GM21717 (cell line): ENCODE measurements around the gene LPIN2.
"Not testable (repeated sequence)": the region's sequence is repeated elsewhere in the genome, so short reads cannot be mapped to it uniquely, and the experiment has no call there.

Experiments used
- ATAC-seq: cut with Tn5 transposase; IDR thresholded peaks from one replicate; pipeline ENCODE4 v1.9.1; 2021; ENCODE audit warnings: mild to moderate bottlenecking, moderate library complexity; ENCODE audit not compliant: unreplicated experiment

LPIN2 gene, protein sequence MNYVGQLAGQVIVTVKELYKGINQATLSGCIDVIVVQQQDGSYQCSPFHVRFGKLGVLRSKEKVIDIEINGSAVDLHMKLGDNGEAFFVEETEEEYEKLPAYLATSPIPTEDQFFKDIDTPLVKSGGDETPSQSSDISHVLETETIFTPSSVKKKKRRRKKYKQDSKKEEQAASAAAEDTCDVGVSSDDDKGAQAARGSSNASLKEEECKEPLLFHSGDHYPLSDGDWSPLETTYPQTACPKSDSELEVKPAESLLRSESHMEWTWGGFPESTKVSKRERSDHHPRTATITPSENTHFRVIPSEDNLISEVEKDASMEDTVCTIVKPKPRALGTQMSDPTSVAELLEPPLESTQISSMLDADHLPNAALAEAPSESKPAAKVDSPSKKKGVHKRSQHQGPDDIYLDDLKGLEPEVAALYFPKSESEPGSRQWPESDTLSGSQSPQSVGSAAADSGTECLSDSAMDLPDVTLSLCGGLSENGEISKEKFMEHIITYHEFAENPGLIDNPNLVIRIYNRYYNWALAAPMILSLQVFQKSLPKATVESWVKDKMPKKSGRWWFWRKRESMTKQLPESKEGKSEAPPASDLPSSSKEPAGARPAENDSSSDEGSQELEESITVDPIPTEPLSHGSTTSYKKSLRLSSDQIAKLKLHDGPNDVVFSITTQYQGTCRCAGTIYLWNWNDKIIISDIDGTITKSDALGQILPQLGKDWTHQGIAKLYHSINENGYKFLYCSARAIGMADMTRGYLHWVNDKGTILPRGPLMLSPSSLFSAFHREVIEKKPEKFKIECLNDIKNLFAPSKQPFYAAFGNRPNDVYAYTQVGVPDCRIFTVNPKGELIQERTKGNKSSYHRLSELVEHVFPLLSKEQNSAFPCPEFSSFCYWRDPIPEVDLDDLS

DNA sequence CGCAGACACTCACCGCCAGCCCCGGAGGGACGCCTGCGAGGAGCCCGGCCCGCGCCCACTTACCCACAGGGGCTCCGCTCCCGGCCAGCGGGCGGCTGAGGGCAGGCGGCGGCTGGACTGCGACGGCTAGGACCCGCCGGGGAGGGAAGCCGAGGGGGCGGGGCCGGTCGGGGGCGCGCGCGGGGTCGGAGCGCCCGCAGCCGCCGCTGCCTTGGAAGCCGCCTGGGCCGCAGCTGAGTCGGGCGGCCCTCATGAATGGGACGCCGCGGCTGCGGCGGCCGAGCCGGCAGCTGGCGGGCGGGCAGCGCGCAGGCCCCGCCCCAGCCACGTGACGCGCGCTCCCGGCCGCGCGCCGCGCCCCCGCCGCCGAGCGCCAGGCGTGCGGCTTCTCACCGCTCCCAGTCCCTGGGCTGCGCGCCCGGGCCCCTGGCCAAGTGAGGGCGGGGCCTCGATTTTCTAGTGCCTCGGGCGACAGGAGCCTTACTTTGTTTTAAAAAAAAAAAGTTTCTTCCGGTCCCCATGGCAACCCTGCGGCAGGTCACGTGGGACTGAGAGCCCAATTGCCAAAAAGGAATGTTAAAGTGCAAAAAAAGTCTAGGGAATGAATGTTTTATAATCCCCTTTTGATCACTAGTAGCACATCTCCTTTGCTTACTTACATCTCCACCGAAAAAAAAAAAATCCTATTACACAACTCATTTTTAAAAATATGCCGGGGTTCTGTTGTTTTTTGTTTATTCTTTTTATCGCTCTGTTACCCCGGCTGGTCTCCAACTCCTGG lies at the start of gene LPIN2:
LPIN2 (minus strand) TSS at position 121 of the 781 bp plus-strand sequence. CDS start 52,304 bp downstream, outside the sequence.
- peak; percentile 82 for ATAC-seq

DNA sequence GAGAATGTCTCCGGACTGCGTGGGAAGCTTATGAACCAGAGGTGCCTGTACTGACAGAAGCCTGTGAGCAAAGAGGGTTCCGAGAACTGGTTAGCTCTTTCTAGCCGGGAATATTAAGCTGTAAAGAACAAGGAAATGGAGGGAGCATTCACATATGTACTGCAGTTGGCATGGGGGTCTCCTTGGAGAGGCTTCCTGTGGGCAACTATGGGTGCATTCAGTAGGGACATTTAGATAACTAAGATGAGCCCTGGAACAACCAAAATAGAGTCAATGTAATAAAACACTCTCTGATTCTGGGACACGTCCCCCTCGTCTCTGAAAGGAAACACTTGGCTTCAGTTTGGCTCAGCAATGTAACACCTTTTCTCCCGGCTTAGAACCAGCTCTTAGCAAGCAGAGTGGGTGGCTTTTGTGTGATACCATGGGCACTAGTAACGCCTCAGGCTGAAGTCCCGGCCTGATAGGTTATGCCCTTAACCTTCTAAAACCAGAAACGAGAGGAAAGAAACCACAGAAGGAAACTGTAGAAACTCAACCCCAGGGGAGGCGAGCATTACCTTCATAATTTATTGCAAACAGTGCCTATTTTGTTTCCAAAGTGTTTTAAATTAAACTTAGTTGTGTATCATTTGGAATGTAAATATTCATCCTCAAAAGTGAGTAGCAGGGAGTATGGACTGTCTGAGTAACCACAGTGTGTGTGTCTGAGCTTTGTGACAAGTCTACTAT lies 48.8 kb upstream of the LPIN2 start:
- ATAC-seq = peak; percentile 49

DNA sequence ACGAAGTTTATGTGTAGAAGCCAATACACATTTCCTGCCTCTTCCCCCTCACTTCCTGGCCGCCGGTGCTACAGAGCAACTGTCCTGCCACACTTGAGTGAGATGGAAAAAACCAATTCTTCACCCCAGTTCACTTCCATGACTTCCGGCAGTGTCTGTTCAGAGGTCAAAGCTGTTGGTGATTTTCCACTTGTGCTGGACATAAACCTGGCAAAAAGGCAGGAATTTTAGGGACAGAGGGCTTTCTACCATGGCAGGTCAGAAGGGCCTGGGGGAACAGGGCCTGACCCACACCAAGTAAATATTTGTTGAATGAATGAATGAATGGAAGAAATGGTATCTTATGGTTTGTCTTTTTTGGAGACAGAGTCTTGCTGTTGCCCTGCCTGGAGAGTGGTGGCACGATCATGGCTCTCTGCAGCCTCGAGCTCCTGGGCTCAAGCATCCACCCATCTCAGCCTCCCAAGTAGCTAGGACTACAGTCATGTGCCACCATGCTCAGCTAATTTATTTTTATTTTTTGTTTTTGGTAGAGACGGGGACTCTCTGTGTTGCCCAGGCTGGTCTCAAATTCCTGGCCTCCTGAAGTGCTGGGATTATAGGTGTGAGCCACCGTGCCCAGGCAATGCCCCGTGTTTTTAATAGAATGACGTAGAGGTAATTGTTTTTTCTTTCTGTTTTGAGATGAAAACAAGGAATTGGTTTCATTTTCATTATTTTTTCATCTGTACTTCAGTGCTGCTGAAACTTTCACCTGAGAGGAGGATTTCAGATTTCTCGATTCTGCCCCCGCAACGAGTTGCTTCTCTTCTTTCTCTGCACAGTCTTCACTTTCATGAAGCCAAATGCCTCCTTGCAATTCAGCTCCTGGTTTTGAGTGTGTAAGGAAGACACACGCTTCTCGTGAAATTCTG lies 48.0 kb upstream of the LPIN2 start:
- ATAC-seq = no peak

DNA sequence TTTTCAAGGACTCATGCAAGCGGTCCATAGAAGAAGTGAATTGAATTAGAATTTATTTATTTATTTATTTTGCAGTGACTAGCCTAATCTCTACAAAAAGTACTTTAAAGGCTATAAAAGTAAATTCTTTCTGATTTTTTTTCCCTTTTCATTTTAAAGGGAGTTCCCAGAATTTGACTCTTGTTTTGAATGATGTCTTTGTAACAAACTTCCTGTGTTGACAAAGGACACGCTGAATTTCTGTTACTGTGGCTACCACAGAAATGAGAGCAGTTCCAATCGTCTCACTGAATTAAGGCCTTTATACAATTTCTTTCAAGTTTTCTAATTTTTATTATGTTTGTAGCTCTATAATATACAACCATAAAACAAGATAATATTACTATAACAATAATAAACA lies 46.3 kb upstream of the LPIN2 start:
- ATAC-seq = no peak

DNA sequence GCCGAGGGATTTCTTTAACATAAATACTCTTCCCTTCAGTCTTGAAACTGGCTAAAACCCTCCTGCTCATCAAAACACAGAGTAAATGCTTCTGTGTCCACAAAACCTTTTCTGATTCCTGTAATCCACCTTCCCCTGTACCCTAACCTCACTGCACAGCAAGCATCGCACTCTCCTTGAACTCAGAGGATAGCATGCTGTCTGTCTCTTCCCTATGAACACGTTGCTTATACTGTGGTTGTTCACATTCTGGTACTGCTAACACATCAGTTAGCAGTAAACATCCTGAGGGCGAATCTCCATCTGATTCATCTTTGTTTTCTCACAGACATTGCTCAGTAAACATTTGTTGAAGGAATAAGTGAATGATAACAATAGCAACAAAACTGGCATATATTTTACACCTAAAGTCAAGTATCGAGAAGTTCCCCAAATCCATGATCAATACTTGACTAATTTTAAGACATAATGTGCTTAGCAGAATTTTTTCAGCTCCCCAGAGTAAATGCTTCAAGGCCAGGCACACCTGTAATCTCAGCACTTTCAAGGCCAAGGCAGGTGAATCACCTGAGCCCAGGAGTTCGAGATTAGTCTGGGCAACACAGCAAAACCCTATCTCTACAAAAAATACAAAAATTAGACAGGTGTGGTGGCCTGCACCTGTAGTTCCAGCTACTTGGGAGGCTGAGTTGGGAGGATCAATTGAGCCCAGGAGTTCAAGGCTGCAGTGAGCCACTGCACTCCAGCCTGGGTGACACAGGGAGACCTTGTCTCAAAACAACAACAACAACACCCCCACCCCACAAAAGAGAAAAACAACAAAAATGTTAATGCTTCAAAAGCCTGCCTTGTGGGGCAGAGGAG lies 45.6 kb upstream of the LPIN2 start:
- no peak for ATAC-seq

DNA sequence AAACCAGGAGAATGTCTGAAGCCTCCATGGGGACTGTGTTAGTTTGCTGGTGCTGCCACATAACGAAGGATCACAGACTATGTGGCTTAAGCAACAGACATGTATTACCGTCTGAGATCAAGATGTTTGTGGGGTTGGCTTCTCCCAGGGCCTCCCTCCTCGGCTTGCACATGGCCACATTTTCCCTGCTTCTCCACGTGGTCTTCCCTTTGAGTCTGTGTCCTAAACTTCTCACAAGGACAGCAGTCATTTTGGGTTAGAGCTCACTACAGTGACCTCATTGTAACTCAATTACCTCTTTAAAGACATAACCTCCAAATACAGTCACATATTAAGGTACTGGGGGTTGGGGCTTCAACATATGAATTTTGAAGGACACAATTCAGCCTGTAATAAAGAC lies 44.6 kb upstream of the LPIN2 start:
- no peak for ATAC-seq

DNA sequence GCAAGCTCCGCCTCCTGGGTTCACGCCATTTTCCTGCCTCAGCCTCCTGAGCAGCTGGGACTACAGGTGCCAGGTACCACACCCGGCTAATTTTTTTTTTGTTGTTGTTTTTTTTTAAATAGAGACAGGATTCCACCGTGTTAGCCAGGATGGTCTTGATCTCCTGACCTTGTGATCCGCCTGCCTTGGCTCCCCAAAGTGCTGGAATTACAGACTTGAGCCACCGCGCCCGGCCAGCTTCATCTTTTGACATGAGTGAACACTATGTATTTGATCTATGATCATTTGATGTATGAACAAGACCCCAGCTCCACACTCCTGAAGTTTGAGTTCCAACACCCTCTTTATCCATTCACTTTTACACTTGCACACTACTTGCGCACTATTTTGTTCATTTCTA lies 43.4 kb upstream of the LPIN2 start:
- ATAC-seq = no peak

DNA sequence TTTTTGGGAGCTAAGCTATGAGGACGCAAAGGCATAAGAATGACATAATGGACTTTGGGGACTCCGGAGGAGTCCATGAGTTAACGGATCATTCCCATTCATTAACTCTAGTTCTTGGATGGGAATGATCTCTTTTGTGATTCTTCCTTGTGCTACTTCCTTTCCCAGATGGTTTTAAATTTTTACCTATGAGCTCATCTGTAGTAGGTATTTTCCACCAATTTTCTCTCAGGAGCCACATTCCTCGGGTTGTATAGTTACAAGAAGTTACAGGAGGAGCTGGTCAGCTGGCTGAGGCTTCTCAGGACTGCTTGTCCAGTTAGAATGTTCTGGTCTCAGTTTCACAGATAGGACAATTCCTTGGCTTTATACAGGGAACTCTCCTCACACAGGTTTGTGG lies 42.9 kb upstream of the LPIN2 start:
- no peak for ATAC-seq

DNA sequence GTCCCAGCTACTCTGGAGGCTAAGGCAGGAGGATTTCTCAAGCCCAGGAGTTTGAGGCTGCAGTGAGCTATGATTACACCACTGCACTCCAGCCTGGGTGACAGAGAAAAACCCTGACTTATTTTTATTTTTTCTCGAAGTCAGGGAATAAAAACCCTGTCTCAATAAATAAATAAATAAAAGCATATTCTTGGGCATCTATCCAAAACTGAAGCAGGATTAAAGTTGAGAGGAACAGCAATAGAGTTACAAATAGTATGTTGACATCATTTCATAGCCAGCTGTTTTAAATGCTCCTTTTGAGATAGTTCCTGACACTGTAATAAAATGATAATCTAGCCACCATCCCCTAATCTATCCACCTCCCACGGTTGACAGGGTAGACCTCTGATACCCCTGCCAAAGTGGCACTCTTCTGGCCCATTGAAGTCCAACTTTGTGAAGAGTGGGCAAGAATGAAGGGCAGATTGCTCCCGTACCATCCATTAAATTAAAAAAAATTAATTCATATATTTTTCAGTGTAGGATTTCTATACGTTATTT lies 42.3 kb upstream of the LPIN2 start:
- ATAC-seq = no peak

DNA sequence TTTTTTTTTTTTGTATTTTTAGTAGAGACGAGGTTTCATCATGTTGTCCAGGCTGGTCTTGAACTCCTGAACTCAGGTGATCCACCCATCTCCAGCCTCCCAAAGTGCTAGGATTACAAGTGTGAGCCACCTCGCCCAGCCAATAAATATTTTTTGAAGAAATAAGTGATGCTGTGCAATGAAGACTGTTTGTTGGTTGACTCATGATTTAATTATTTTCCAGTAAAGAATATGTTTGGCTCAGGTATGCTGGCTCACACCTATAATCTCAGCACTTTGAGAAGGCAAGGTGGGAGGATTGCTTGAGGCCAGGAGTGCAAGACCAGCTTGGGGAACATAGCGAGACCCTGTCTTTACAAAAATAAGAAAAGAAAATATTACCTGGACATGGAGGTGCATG lies 41.8 kb upstream of the LPIN2 start:
- no peak for ATAC-seq

DNA sequence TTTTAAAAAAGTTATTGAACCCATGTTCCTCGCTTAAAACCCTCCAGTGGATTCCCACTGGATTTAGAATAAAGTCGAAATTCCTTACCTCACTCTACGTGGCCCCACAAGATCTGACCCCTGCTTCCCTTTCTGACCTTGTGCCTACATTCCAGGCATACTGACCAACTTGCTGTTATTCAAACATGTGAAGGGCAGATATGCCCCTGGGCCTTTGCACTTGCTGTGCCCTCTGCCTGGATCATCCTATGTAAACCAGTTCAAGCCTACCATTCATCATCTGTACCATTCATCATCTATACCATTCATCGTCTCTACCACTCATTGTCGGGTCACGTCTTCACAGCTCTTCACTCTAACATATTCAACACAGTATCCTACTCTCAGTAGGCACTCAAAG lies 41.3 kb upstream of the LPIN2 start:
- ATAC-seq = no peak

DNA sequence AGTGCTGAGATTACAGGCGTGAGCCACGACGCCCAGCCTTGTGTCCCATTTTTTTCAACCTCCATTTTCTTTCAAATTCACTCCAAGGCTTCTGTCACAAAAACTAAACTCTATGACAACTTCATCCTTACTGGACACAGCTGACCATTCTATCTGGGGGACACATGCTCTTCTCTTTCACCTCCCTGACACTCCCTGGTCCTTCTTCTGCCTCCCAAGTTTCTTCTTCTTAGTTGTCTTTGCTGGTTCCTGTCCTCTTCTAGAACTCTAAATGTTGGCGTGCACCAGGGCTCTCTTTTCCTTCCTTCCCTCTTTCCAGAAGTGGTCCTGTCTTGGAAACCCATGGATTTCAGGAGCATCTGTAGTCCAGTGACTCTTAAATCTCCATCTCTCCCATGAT lies 40.1 kb upstream of the LPIN2 start:
- no peak for ATAC-seq

DNA sequence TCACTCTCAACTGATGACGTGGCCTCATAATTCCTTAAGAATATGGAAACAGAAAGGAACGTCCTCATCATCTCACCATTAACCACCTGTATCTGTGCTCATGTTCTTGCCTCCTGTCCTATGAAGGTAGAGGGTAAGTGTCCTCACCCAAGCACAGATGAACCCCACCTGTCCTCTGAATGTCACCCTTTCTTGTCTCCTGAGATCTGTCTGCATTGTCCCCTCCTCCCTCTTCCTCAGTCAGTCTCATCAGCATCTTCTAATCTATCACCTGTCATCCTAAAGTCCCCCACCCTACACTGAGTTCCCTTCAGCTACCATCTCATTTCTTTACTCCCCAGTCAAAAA lies 39.4 kb upstream of the LPIN2 start:
- no peak for ATAC-seq

DNA sequence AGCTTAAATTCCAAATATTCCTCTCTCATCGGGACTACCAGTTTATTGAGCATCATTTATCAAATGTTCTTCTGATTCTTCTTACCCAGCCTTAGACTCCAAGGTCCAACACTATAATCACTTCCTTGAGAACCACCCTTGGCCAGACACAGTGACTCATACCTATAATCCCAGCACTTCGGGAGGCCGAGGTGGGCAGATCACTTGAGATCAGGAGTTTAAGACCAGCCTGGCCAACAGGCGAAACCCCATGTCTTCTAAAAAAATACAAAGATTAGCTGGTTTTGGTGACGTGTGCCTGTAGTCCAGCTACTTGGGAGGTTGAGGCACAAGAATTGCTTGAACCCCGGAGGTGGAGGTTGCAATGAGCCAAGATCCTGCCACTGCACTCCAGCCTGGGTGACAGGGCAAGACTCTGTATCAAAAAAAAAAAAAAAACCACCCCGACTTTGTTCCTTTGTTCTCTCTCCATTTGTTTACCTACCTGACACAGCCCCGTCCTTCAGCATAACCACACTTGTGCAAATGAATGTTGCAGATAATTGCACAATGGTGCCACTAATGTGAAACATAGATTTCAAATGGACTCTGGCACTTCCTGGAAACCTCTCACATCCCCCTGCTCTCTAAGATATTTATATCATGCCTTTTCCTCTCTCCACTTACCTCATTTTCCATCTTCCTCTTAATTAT lies 38.9 kb upstream of the LPIN2 start:
- no peak for ATAC-seq

DNA sequence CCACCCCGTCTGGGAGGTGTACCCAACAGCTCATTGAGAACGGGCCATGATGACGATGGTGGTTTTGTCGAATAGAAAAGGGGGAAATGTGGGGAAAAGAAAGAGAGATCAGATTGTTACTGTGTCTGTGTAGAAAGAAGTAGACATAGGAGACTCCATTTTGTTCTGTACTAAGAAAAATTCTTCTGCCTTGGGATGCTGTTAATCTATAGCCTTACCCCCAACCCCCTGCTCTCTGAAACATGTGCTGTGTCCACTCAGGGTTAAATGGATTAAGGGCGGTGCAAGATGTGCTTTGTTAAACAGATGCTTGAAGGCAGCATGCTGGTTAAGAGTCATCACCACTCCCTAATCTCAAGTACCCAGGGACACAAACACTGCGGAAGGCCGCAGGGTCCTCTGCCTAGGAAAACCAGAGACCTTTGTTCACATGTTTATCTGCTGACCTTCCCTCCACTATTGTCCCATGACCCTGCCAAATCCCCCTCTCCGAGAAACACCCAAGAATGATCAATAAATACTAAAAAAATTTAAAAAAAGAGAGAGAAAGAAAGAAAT lies 37.0 kb upstream of the LPIN2 start:
- ATAC-seq = not testable (repeated sequence)

DNA sequence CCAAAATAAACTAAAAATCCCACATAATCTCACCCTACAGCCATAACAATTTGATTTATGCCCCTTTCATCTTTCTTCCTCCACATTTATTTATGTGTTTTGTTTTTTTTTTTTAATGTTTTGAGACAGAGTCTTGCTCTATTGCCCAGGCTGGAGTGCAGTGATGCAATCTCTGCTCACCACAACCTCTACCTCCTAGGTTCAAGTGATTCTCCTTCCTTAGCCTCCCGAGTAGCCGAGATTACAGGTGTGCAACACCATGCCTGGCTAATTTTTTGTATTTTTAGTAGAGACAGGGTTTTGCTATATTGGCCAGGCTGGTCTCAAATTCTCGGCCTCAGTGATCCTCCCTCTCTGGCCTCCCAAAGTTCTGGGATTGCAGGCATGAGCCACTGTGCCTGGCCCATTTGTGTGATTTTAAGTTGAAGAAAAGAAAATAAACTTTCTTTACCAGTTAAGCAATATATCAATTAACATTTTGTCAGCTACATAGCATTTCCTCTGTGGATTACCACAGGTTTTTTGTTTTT lies 35.9 kb upstream of the LPIN2 start:
- no peak for ATAC-seq

DNA sequence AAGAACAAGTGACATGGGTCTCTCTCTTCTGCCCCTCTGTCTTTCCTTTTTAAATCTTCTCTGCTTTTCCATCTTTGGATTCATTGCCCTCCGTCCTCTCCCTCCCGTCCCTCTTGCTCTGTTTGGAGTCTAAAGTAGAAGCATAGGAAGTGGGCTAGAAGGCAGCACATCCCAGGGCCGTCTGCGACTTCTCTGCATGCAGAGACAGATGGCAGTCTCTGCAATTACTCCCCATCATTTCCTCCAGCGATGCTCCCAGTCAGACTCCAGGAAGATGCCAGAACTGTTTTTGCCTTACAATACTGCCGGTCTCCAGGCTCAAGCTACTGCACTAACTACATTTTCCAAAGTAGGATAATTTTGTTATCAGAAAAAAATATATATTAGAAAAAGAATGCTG lies 35.2 kb upstream of the LPIN2 start:
- no peak for ATAC-seq
